NCI-H82 (cell line): Measurements from ENCODE around the gene STK33.

Source experiments
- DNase-seq: peaks from one replicate; lab custom pipeline; 2025; lab: John Stamatoyannopoulos, UW

Gene STK33

GRCh38 chr11:8373519-8374432, 220.3 kb downstream of the STK33 start:
- peak; percentile 12 for DNase-seq

- DNase-seq: no peak
Measured at GRCh38 chr11:8372641-8373381, 221.2 kb downstream of the STK33 start.

GRCh38 chr11:8371516-8371884, 222.5 kb downstream of the STK33 start:
- no peak for DNase-seq

GRCh38 chr11:8370812-8371515, 223.1 kb downstream of the STK33 start:
- DNase-seq: no peak

- no peak for DNase-seq
Measured at GRCh38 chr11:8369592-8370205, 224.3 kb downstream of the STK33 start.

- DNase-seq: no peak
Measured at GRCh38 chr11:8368772-8369171, 225.3 kb downstream of the STK33 start.

- DNase-seq: no peak
Measured at GRCh38 chr11:8368194-8368593, 225.8 kb downstream of the STK33 start.

GRCh38 chr11:8366316-8366715, 227.7 kb downstream of the STK33 start:
- DNase-seq: no peak

- peak; percentile 6 for DNase-seq
Measured at GRCh38 chr11:8365216-8365941, 228.6 kb downstream of the STK33 start.

- no peak for DNase-seq
Measured at GRCh38 chr11:8363921-8364320, 230.1 kb downstream of the STK33 start.

- DNase-seq: no peak
Measured at GRCh38 chr11:8362899-8363298, 231.1 kb downstream of the STK33 start.

GRCh38 chr11:8362491-8362890, 231.5 kb downstream of the STK33 start:
- no peak for DNase-seq

GRCh38 chr11:8361664-8362210, 232.3 kb downstream of the STK33 start:
- no peak for DNase-seq

- DNase-seq: no peak
Measured at GRCh38 chr11:8361206-8361605, 232.8 kb downstream of the STK33 start.

- no peak for DNase-seq
Measured at GRCh38 chr11:8360086-8360828, 233.8 kb downstream of the STK33 start.

- no peak for DNase-seq
Measured at GRCh38 chr11:8359521-8359920, 234.5 kb downstream of the STK33 start.

GRCh38 chr11:8357891-8358566, 236.0 kb downstream of the STK33 start:
- DNase-seq: peak; percentile 16

- no peak for DNase-seq
Measured at GRCh38 chr11:8357505-8357888, 236.5 kb downstream of the STK33 start.

- DNase-seq: no peak
Measured at GRCh38 chr11:8356721-8357504, 237.1 kb downstream of the STK33 start.
